AG04449 (cell line): ENCODE data around the gene MAGED4.
"Not testable (repeated sequence)": the region's sequence is repeated elsewhere in the genome, so short reads cannot be mapped to it uniquely, and the experiment has no call there.

Experiments
- CTCF ChIA-PET: fragments of 350-600 bp; formaldehyde crosslinking; extraction: SDS; loops from one replicate; lab custom pipeline; 2021; ENCODE audit warnings: antibody characterized with exemption; lab: Yijun Ruan, JAX
- POLR2A ChIA-PET: fragments of 400-600, 350-600 bp; formaldehyde crosslinking; extraction: SDS; loops from one replicate; lab custom pipeline; 2020; ENCODE audit warnings: antibody characterized with exemption, inconsistent platforms; lab: Yijun Ruan, JAX
- DNase-seq: peaks from one replicate; pipeline ENCODE4 v3.0.0-alpha.2; 2010; ENCODE audit warnings: low read depth, low spot score
- H3K4me3 ChIP-seq: 2 replicates; pipeline ENCODE4 v1.5.1; 2011; ENCODE audit warnings: low read depth, mild to moderate bottlenecking, control low read depth, low read length
- CTCF ChIP-seq: IDR thresholded peaks from one replicate; pipeline ENCODE4 v1.5.1; 2011; ENCODE audit warnings: mild to moderate bottlenecking, moderate library complexity, low read length, control low read depth, inconsistent platforms; ENCODE audit not compliant: insufficient read depth; ENCODE audit errors: missing control alignments

The MAGED4 gene

GRCh38 chrX:52184440-52185077 is at the start of gene MAGED4:
MAGED4 (plus strand) TSS chrX:52184888; CDS start chrX:52185923, 1,035 bp downstream.
- DNase-seq, POLR2A ChIA-PET, H3K4me3 ChIP-seq, CTCF ChIA-PET: not testable (repeated sequence)

- ChIA-PET CTCF (no interaction called here), POLR2A (no interaction called here)
- H3K4me3 ChIP-seq: no peak overlapping the region
- no peak for TF ChIP-seq CTCF
- no peak for DNase-seq
These were observed 45.7 kb upstream of the MAGED4 start for GRCh38 chrX:52138830-52139544.

GRCh38 chrX:52139545-52139895 is 45.2 kb upstream of the MAGED4 start:
- ChIA-PET CTCF (no interaction called here), POLR2A (no interaction called here)
- H3K4me3 ChIP-seq: no peak overlapping the region
- no peak for TF ChIP-seq CTCF
- no peak for DNase-seq

- no peak for DNase-seq
- TF ChIP-seq CTCF: no peak
- POLR2A ChIA-PET: no interaction called here
- no peak overlapping the region for H3K4me3 ChIP-seq
- CTCF ChIA-PET: no interaction called here
These were observed 44.7 kb upstream of the MAGED4 start for GRCh38 chrX:52140020-52140419.

GRCh38 chrX:52150667-52151066 is 34.0 kb upstream of the MAGED4 start:
- H3K4me3 ChIP-seq, POLR2A ChIA-PET, CTCF ChIA-PET, DNase-seq: not testable (repeated sequence)

GRCh38 chrX:52160140-52160539 is 24.5 kb upstream of the MAGED4 start:
- DNase-seq, H3K4me3 ChIP-seq, POLR2A ChIA-PET, CTCF ChIA-PET: not testable (repeated sequence)

GRCh38 chrX:52166840-52167239 is 17.8 kb upstream of the MAGED4 start:
- ChIA-PET POLR2A (no interaction called here), CTCF (no interaction called here)
- TF ChIP-seq CTCF: no peak
- DNase-seq: no peak
- H3K4me3 ChIP-seq: no peak overlapping the region

GRCh38 chrX:52171055-52171454 is 13.6 kb upstream of the MAGED4 start:
- CTCF ChIA-PET, POLR2A ChIA-PET, DNase-seq, H3K4me3 ChIP-seq: not testable (repeated sequence)

GRCh38 chrX:52185078-52185453 is 378 bp downstream of the MAGED4 start:
- DNase-seq, H3K4me3 ChIP-seq, CTCF ChIA-PET, POLR2A ChIA-PET: not testable (repeated sequence)

GRCh38 chrX:52211405-52211804 is 26.7 kb downstream of the MAGED4 start:
- POLR2A ChIA-PET, H3K4me3 ChIP-seq, CTCF ChIA-PET, DNase-seq: not testable (repeated sequence)
